H1 (cell line): ENCODE data around the gene KCNT1.

Experiments used
- CREB1 ChIP-seq: IDR thresholded peaks from 2 replicates; pipeline ENCODE4 v1.6.1; 2012; ENCODE audit warnings: inconsistent platforms
- CTCF ChIP-seq, 3 experiments: IDR thresholded peaks; 1 replicate in 2 of 3; 2 replicates in 1 of 3; pipeline versions ENCODE4 v1.5.1 to v1.6.1; 2011; ENCODE audit warnings: low read length in 3 of 3, mild to moderate bottlenecking in 3 of 3, inconsistent platforms in 2 of 3, low read depth in 1 of 3, moderate library complexity in 1 of 3; ENCODE audit not compliant: insufficient read depth in 1 of 3; ENCODE audit errors: control extremely low read depth in 1 of 3
- EZH2 ChIP-seq: fragments of 200-600 bp; sonication (generic); IDR thresholded peaks from 2 replicates; pipeline ENCODE4 v1.7.1; 2012; ENCODE audit warnings: low read depth, mild to moderate bottlenecking, moderate library complexity, low read length, inconsistent platforms; ENCODE audit not compliant: severe bottlenecking
- HDAC2 ChIP-seq, 2 experiments: fragments of 300-600 bp in 1 of 2; sonication (generic) in 1 of 2; IDR thresholded peaks; 2 replicates each; pipeline ENCODE4 v1.6.1; 2011 to 2012; ENCODE audit warnings: low read depth in 2 of 2, low read length in 2 of 2, mild to moderate bottlenecking in 2 of 2, moderate library complexity in 2 of 2, borderline replicate concordance in 1 of 2, inconsistent platforms in 1 of 2
- JUN ChIP-seq: IDR thresholded peaks from 2 replicates; pipeline ENCODE4 v1.6.1; 2011; ENCODE audit warnings: low read depth, mild to moderate bottlenecking, improper control_type of control experiment, low read length
- NRF1 ChIP-seq: IDR thresholded peaks from 2 replicates; pipeline ENCODE4 v1.6.1; 2011; ENCODE audit warnings: mild to moderate bottlenecking, low read depth, low read length, improper control_type of control experiment
- POLR2AphosphoS5 ChIP-seq: IDR thresholded peaks from 2 replicates; pipeline ENCODE4 v1.6.1; 2011; ENCODE audit warnings: low read depth, low read length
- TAF7 ChIP-seq: optimal IDR thresholded peaks from 2 replicates; pipeline ENCODE3; 2011; ENCODE audit warnings: low read depth, mild to moderate bottlenecking, inconsistent platforms, low read length, moderate library complexity, borderline replicate concordance

GRCh38 chr9:135695036-135695435 lies 6.9 kb upstream of the KCNT1 start:
- TF ChIP-seq POLR2AphosphoS5 (no peak), TAF7 (no peak), HDAC2 (IDR thresholded peaks at IDR 0.05; ENCODE audit: borderline replicate concordance in 1 of 2, low read depth in 2 of 2, low read length in 2 of 2) (no peak), NRF1 (no peak), CTCF (IDR thresholded peaks at IDR 0.05; ENCODE audit: control extremely low read depth in 1 of 3, insufficient read depth in 1 of 3, low read depth in 1 of 3, low read length in 3 of 3) (no peak), JUN (no peak), CREB1 (no peak), EZH2 (no peak)
